K562 (cell line): Measurements from ENCODE around the gene JMJD1C. TPM values are rescaled to one million over a fixed set of nuclear protein-coding genes. Genes with fewer than 3 reads are reported as not detected.

Experiments used
- ATAC-seq: fragments of 200-7000 bp; cut with Tn5 transposase; 3 replicates; pipeline ENCODE4 v1.9.1; 2020; ENCODE audit warnings: moderate library complexity
- BruUV-seq: library from RNA; stranded (reverse); fragments of 400-500 nt; replicated peaks from 2 replicates; lab custom pipeline; 2021; lab: Mats Ljungman, UMichigan
- CTCF ChIA-PET: fragments of 300-600 bp; formaldehyde crosslinking; extraction: SDS; loops from one replicate; lab custom pipeline; 2021; ENCODE audit warnings: low intra/inter-chr PET ratio; lab: Yijun Ruan, JAX
- POLR2A ChIA-PET: fragments of 300-600, 350-650 bp; sonication (Branson Sonifier 250); formaldehyde crosslinking; extraction: SDS; loops from one replicate; lab custom pipeline; 2021; ENCODE audit warnings: antibody characterized with exemption, inconsistent platforms; lab: Yijun Ruan, JAX
- DNase-seq, 4 experiments: peaks; one replicate each; pipeline versions ENCODE4 v3.0.0 to v3.0.0-alpha.2; 2011 to 2018; ENCODE audit warnings: low spot score in 3 of 4, mixed read lengths in 3 of 4; ENCODE audit errors: extremely low read depth in 1 of 4
- FAIRE-seq: peaks from 2 replicates; lab custom pipeline; 2011; peaks lifted over from hg19 to GRCh38; lab: Jason Lieb, UNC
- H2AFZ ChIP-seq: 2 replicates; pipeline ENCODE4 v1.6.0; 2011; ENCODE audit warnings: low read depth, low read length, control low read depth, inconsistent platforms
- H3K27ac ChIP-seq: fragments of 200-600 bp; 3 replicates; pipeline ENCODE4 v1.8.0; 2011; ENCODE audit warnings: low read depth, mild to moderate bottlenecking, control low read depth, inconsistent platforms, low read length, moderate library complexity, mixed read lengths; ENCODE audit errors: extremely low read depth
- H3K27me3 ChIP-seq, 2 experiments: fragments of 300-600 bp in 1 of 2; 2 replicates in 1 of 2; 3 replicates in 1 of 2; pipeline versions ENCODE4 v1.6.0 to v1.8.0; 2011; ENCODE audit warnings: inconsistent platforms in 2 of 2, low read length in 2 of 2, mild to moderate bottlenecking in 1 of 2, mixed read lengths in 1 of 2, moderate library complexity in 1 of 2; ENCODE audit not compliant: control insufficient read depth in 2 of 2, insufficient read depth in 2 of 2
- H3K36me3 ChIP-seq: fragments of 300-600 bp; 3 replicates; pipeline ENCODE4 v1.8.0; 2011; ENCODE audit warnings: mild to moderate bottlenecking, low read length, inconsistent platforms; ENCODE audit not compliant: control insufficient read depth, insufficient read depth
- H3K4me1 ChIP-seq, 2 experiments: fragments of 200-600 bp in 1 of 2; replicated peaks in 1 of 2; 2 replicates in 1 of 2; 3 replicates in 1 of 2; pipeline versions ENCODE4 v1.5.1 to v1.8.0; 2011; ENCODE audit warnings: inconsistent platforms in 2 of 2, low read length in 2 of 2, mild to moderate bottlenecking in 1 of 2, mixed read lengths in 1 of 2, moderate library complexity in 1 of 2; ENCODE audit not compliant: control insufficient read depth in 2 of 2, insufficient read depth in 2 of 2
- H3K4me2 ChIP-seq: 2 replicates; pipeline ENCODE4 v1.6.1; 2011; ENCODE audit warnings: low read length, control low read depth, inconsistent platforms, mixed read lengths; ENCODE audit not compliant: insufficient read depth
- H3K4me3 ChIP-seq: fragments of 200-600 bp; sonication (generic), shearing (Covaris generic); 2 replicates; pipeline ENCODE4 v1.5.1; 2016; ENCODE audit warnings: control low read depth, inconsistent platforms
- H3K79me2 ChIP-seq: fragments of 200-600 bp; 3 replicates; pipeline ENCODE4 v1.8.0; 2011; ENCODE audit warnings: low read length, inconsistent platforms; ENCODE audit not compliant: control insufficient read depth, insufficient read depth
- H3K9ac ChIP-seq, 2 experiments: 2 replicates each; pipeline versions ENCODE4 v1.6.0 to v1.6.1; 2011; ENCODE audit warnings: low read depth in 2 of 2, low read length in 2 of 2, control low read depth in 1 of 2, inconsistent platforms in 1 of 2, mild to moderate bottlenecking in 1 of 2, mixed read lengths in 1 of 2; ENCODE audit not compliant: insufficient read depth in 1 of 2
- H3K9me1 ChIP-seq: one replicate; pipeline ENCODE4 v1.6.0; 2011; ENCODE audit warnings: inconsistent platforms, mild to moderate bottlenecking, low read length, moderate library complexity; ENCODE audit not compliant: control insufficient read depth, insufficient read depth
- H3K9me3 ChIP-seq: replicated peaks from 2 replicates; pipeline ENCODE4 v1.5.1; 2011; ENCODE audit warnings: low read depth, low read length, inconsistent platforms; ENCODE audit not compliant: control insufficient read depth, insufficient read depth
- H4K20me1 ChIP-seq: replicated peaks from 2 replicates; pipeline ENCODE4 v1.6.1; 2011; ENCODE audit warnings: low read length, inconsistent platforms, mixed read lengths; ENCODE audit not compliant: control insufficient read depth, insufficient read depth
- CBFA2T3 ChIP-seq: fragments of 450-650 bp; IDR thresholded peaks from 2 replicates; pipeline ENCODE4 v1.6.1; 2017
- FOXA3 ChIP-seq, 2 experiments: fragments of 450-650 bp in 1 of 2; sonication (generic) in 1 of 2; formaldehyde crosslinking; IDR thresholded peaks in 1 of 2; conservative IDR thresholded peaks in 1 of 2; 2 replicates each; pipeline versions ENCODE4 v1.4.0 to v1.8.0; 2020 to 2022; ENCODE audit warnings: mild to moderate bottlenecking in 2 of 2, missing genetic modification reagents in 1 of 2
- HSF4 ChIP-seq: fragments of 250-450 bp; sonication (Bioruptor Pico); IDR thresholded peaks from 2 replicates; pipeline ENCODE4 v2.1.2; 2022; ENCODE audit warnings: mild to moderate bottlenecking, moderate library complexity, borderline replicate concordance
- NFATC3 ChIP-seq: fragments of 450-650 bp; IDR thresholded peaks from 2 replicates; pipeline ENCODE4 v1.6.1; 2017; ENCODE audit warnings: mild to moderate bottlenecking
- RFX7 ChIP-seq: fragments of 250-450 bp; sonication (Bioruptor Pico); IDR thresholded peaks from 2 replicates; pipeline ENCODE4 v1.5.1; 2021; ENCODE audit warnings: mild to moderate bottlenecking
- ZNF311 ChIP-seq: fragments of 250-450 bp; sonication (Bioruptor Pico); IDR thresholded peaks from 2 replicates; pipeline ENCODE4 v1.4.0; 2020; ENCODE audit warnings: mild to moderate bottlenecking, moderate library complexity
- WGBS: fragments of 100-300 bp; shearing (Covaris generic); methylation state at CpG from one replicate; pipeline ENCODE4 v1.1.6; 2016; ENCODE audit warnings: low coverage, mixed read lengths; ENCODE audit not compliant: insufficient coverage; ENCODE audit errors: missing lambda C conversion rate; 5-methylcytosine and 5-hydroxymethylcytosine counted together
- in situ Hi-C: fragments of 300-500 bp; cut with MboI; formaldehyde crosslinking; loops from 4 replicates; pipeline ENCODE4 v1.15.0; 2018; ENCODE audit warnings: inconsistent platforms, mixed read lengths
- intact Hi-C: fragments of 100-400 bp; cut with micrococcal nuclease; formaldehyde crosslinking; loops from 2 replicates; pipeline ENCODE4 v1.14.2; 2022
- polyA plus RNA-seq, 8 experiments: library from polyadenylated mRNA; depleted of rRNA in 4 of 8; stranded (reverse) in 5 of 8; unstranded in 3 of 8; fragments of >200 nt; fragmentation: Nextera tagmentation in 2 of 8; fragmentation: Illumina TruSeq in 1 of 8; extraction: Ambion mirVana in 2 of 8; extraction: Trizol in 1 of 8; gene quantifications; 2 replicates each; pipeline versions ENCODE4 v1.2.1 to v1.2.3, GENCODE V29; 2011 to 2014; ENCODE audit warnings: inconsistent platforms in 1 of 8, missing spikeins in 1 of 8
- total RNA-seq, 7 experiments: library from RNA; depleted of rRNA in 6 of 7; stranded (reverse); fragments of >200 nt in 6 of 7; fragmentation: Illumina TruSeq in 2 of 7; extraction: Trizol in 2 of 7; gene quantifications; 2 replicates each; pipeline versions ENCODE4 v1.2.1 to v1.2.3, GENCODE V29; 2011 to 2021; ENCODE audit warnings: low replicate concordance in 1 of 7
- TF ChIP-seq, protein P1 (sequence below): fragments of 250-450 bp; sonication (Bioruptor Pico); IDR thresholded peaks from 2 replicates; pipeline ENCODE4 v1.8.0; 2021; ENCODE audit warnings: moderate library complexity, mild to moderate bottlenecking, inconsistent platforms
- TF ChIP-seq, protein P2 (sequence below): fragments of 250-450 bp; sonication (Bioruptor Pico); IDR thresholded peaks from 2 replicates; pipeline ENCODE4 v1.8.0; 2022; ENCODE audit warnings: moderate library complexity, mild to moderate bottlenecking, inconsistent platforms
- TF ChIP-seq, protein P3 (sequence below): fragments of 450-650 bp; formaldehyde crosslinking; IDR thresholded peaks from 2 replicates; pipeline ENCODE4 v1.4.0; 2020; ENCODE audit warnings: mild to moderate bottlenecking
- TF ChIP-seq, protein P4 (sequence below): sonication (generic); formaldehyde crosslinking; IDR thresholded peaks from 2 replicates; pipeline ENCODE4 v1.8.1; 2023; ENCODE audit warnings: mild to moderate bottlenecking, missing genetic modification reagents

The JMJD1C gene
- total and polyA plus RNA-seq, 9 of the 15 experiments (the other 6 are each of a cell fraction or from before 2014, with no cell fraction given): 25.3 to 68.0 (median 47.2) TPM

DNA sequence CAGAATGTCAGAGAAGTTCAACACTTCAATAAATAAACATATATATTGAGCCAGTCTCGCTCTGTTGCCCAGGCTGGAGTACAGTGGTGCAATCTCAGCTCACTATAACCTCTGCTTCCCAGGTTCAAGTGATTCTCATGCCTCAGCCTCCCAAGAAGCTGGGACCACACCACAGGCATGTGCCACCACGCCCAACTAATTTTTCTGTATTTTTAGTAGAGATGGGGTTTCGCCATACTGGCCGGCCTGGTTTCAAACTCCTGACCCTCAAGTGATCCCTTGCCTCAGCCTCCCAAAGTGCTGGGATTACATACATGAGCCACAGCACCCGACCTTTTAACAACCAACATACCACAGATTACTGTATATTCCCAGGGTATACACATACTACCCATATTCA lies 134.2 kb downstream of the JMJD1C start:
- H3K9me1 ChIP-seq: no peaks in the 10 kb centered on the region
- no peaks in the 10 kb centered on the region for H3K27me3 ChIP-seq
- ChIA-PET POLR2A (no interaction called here), CTCF (no interaction called here)
- in situ Hi-C loops (no loop called here), intact Hi-C loops (no loop called here)
- no peaks in the 10 kb centered on the region for H4K20me1 ChIP-seq
- WGBS: 80% methylated on average over 5 of the region's 5 CpGs
- no peak overlapping the region for H3K4me2 ChIP-seq
- H3K27ac ChIP-seq: no peak overlapping the region
- no peaks in the 10 kb centered on the region for H3K4me1 ChIP-seq
- H3K79me2 ChIP-seq: peaks cover 4% of the 10 kb centered on the region; the same call in 1 of the 3 replicates
- no peaks in the 10 kb centered on the region for H3K9me3 ChIP-seq
- no peak for DNase-seq
- no peak for FAIRE-seq
- H3K4me3 ChIP-seq: no peak overlapping the region
- no TSS peak for BruUV-seq
- no peaks in the 10 kb centered on the region for H3K36me3 ChIP-seq
- H3K9ac ChIP-seq: no peak overlapping the region
- TF ChIP-seq NFATC3 (no peak), RFX7 (no peak), ZNF311 (CRISPR knock-in tag) (no peak), HSF4 (CRISPR knock-in tag) (no peak), CBFA2T3 (no peak), FOXA3 (CRISPR knock-in tag; conservative IDR thresholded peaks at IDR 0.05 in 1 of 2, IDR thresholded peaks at IDR 0.05 in 1 of 2) (no peak)
- TF ChIP-seq, protein P1, sequence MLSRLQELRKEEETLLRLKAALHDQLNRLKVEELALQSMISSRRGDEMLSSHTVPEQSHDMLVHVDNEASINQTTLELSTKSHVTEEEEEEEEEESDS (CRISPR knock-in tag): no peak
- TF ChIP-seq, protein P2, sequence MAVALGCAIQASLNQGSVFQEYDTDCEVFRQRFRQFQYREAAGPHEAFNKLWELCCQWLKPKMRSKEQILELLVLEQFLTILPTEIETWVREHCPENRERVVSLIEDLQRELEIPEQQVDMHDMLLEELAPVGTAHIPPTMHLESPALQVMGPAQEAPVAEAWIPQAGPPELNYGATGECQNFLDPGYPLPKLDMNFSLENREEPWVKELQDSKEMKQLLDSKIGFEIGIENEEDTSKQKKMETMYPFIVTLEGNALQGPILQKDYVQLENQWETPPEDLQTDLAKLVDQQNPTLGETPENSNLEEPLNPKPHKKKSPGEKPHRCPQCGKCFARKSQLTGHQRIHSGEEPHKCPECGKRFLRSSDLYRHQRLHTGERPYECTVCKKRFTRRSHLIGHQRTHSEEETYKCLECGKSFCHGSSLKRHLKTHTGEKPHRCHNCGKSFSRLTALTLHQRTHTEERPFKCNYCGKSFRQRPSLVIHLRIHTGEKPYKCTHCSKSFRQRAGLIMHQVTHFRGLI (CRISPR knock-in tag): no peak
- TF ChIP-seq, protein P3, sequence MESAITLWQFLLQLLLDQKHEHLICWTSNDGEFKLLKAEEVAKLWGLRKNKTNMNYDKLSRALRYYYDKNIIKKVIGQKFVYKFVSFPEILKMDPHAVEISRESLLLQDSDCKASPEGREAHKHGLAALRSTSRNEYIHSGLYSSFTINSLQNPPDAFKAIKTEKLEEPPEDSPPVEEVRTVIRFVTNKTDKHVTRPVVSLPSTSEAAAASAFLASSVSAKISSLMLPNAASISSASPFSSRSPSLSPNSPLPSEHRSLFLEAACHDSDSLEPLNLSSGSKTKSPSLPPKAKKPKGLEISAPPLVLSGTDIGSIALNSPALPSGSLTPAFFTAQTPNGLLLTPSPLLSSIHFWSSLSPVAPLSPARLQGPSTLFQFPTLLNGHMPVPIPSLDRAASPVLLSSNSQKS (CRISPR knock-in tag): no peak
- TF ChIP-seq, protein P4, sequence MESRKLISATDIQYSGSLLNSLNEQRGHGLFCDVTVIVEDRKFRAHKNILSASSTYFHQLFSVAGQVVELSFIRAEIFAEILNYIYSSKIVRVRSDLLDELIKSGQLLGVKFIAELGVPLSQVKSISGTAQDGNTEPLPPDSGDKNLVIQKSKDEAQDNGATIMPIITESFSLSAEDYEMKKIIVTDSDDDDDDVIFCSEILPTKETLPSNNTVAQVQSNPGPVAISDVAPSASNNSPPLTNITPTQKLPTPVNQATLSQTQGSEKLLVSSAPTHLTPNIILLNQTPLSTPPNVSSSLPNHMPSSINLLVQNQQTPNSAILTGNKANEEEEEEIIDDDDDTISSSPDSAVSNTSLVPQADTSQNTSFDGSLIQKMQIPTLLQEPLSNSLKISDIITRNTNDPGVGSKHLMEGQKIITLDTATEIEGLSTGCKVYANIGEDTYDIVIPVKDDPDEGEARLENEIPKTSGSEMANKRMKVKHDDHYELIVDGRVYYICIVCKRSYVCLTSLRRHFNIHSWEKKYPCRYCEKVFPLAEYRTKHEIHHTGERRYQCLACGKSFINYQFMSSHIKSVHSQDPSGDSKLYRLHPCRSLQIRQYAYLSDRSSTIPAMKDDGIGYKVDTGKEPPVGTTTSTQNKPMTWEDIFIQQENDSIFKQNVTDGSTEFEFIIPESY (CRISPR knock-in tag): no peak
- no peak overlapping the region for H2AFZ ChIP-seq
- no peak for ATAC-seq
